ENCODE data around the gene RPP38. TPM values are rescaled to one million over a fixed set of nuclear protein-coding genes. Genes with fewer than 3 reads are reported as not detected.

The RPP38 gene
- total RNA-seq, 1 experiment from 2014 or later = 23.3 TPM

GRCh38 chr10:15072358-15072757 is 24.8 kb upstream of the RPP38 start:
- Histone ChIP-seq H3K4me3 (replicated peaks in 1 of 2; ENCODE audit: low read depth in 1 of 2, low read length in 2 of 2) (no peak overlapping the region), H3K9ac (ENCODE audit: low read length) (no peak overlapping the region), H3K79me2 (ENCODE audit: insufficient read depth, low read length) (no peaks in the 10 kb centered on the region), H2AFZ (ENCODE audit: low read depth, low read length, poor library complexity, severe bottlenecking) (no peak overlapping the region), H3K4me1 (ENCODE audit: control insufficient read depth in 1 of 2, insufficient read depth in 2 of 2, low read length in 2 of 2) (no peaks in the 10 kb centered on the region), H3K4me2 (ENCODE audit: low read length) (no peak overlapping the region), H3K9me3 (ENCODE audit: control insufficient read depth in 1 of 2, insufficient read depth in 1 of 2, low read depth in 1 of 2, low read length in 2 of 2) (no peaks in the 10 kb centered on the region), H3K27ac (ENCODE audit: low read depth, low read length) (no peak overlapping the region), H3K36me3 (ENCODE audit: control insufficient read depth in 1 of 2, insufficient read depth in 2 of 2, low read length in 2 of 2) (no peaks in the 10 kb centered on the region), H3K27me3 (ENCODE audit: insufficient read depth, low read length) (no peaks in the 10 kb centered on the region), H3K9me2 (ENCODE audit: insufficient read depth) (no peaks in the 10 kb centered on the region), H4K20me1 (ENCODE audit: insufficient read depth) (no peaks in the 10 kb centered on the region)
- no TSS peak for BruUV-seq (replicated peaks)
- DNase-seq (ENCODE audit: low read depth, low spot score) (no peak), ATAC-seq (no peak)
- no peak for TF ChIP-seq SP1 (IDR thresholded peaks at IDR 0.05; ENCODE audit: low read depth)
- TF ChIP-seq JUND (IDR thresholded peaks at IDR 0.05) = no peak
- no peak for TF ChIP-seq ELF1 (IDR thresholded peaks at IDR 0.05; ENCODE audit: borderline replicate concordance, low read depth)
- no peak for TF ChIP-seq SRF (IDR thresholded peaks at IDR 0.05; ENCODE audit: low read depth)
- POLR2A ChIA-PET = no interaction called here
- CTCF ChIA-PET = no interaction called here
- intact Hi-C loops (cut with micrococcal nuclease) = no loop called here
- RAD21 ChIA-PET (ENCODE audit: low non-redundant PET in 1 of 2, low total read pairs in 2 of 2, uncharacterized antibody in 2 of 2, unreplicated experiment in 2 of 2) = no interaction called here

- BruUV-seq (replicated peaks) = no TSS peak
- RAD21 ChIA-PET (ENCODE audit: low non-redundant PET in 1 of 2, low total read pairs in 2 of 2, uncharacterized antibody in 2 of 2, unreplicated experiment in 2 of 2) = no interaction called here
- H3K27me3 ChIP-seq (ENCODE audit: insufficient read depth, low read length) = no peaks in the 10 kb centered on the region
These were observed 21.7 kb upstream of the RPP38 start for GRCh38 chr10:15075421-15075820.

More at GRCh38 chr10:15075421-15075820, 21.7 kb upstream of the RPP38 start:
- no peaks in the 10 kb centered on the region for H3K9me2 ChIP-seq (ENCODE audit: insufficient read depth)
- no peak overlapping the region for H2AFZ ChIP-seq (ENCODE audit: low read depth, low read length, poor library complexity, severe bottlenecking)
- no peaks in the 10 kb centered on the region for H3K36me3 ChIP-seq (ENCODE audit: control insufficient read depth in 1 of 2, insufficient read depth in 2 of 2, low read length in 2 of 2)
- ChIA-PET CTCF (no interaction called here), POLR2A (no interaction called here)
- TF ChIP-seq, protein P1, sequence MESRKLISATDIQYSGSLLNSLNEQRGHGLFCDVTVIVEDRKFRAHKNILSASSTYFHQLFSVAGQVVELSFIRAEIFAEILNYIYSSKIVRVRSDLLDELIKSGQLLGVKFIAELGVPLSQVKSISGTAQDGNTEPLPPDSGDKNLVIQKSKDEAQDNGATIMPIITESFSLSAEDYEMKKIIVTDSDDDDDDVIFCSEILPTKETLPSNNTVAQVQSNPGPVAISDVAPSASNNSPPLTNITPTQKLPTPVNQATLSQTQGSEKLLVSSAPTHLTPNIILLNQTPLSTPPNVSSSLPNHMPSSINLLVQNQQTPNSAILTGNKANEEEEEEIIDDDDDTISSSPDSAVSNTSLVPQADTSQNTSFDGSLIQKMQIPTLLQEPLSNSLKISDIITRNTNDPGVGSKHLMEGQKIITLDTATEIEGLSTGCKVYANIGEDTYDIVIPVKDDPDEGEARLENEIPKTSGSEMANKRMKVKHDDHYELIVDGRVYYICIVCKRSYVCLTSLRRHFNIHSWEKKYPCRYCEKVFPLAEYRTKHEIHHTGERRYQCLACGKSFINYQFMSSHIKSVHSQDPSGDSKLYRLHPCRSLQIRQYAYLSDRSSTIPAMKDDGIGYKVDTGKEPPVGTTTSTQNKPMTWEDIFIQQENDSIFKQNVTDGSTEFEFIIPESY (IDR thresholded peaks at IDR 0.05; ENCODE audit: extremely low read depth, insufficient replicate concordance, low read length) = no peak
- TF ChIP-seq EGR1 (IDR thresholded peaks at IDR 0.05; ENCODE audit: low read depth) = no peak
- TF ChIP-seq EZH2phosphoT487 (IDR thresholded peaks at IDR 0.05; ENCODE audit: borderline replicate concordance) = no peak
- TF ChIP-seq, protein P2, sequence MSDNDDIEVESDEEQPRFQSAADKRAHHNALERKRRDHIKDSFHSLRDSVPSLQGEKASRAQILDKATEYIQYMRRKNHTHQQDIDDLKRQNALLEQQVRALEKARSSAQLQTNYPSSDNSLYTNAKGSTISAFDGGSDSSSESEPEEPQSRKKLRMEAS (IDR thresholded peaks at IDR 0.05) = no peak
- no peak for TF ChIP-seq SIN3A (IDR thresholded peaks at IDR 0.05; ENCODE audit: low read depth)
- no peak for TF ChIP-seq POLR2AphosphoS5 (IDR thresholded peaks at IDR 0.05; ENCODE audit: low read depth, low read length)
- TF ChIP-seq RAD21 (IDR thresholded peaks at IDR 0.05; ENCODE audit: low read depth) = no peak
- no peak for TF ChIP-seq YY1 (IDR thresholded peaks at IDR 0.05; ENCODE audit: extremely low read depth, insufficient replicate concordance, low read depth, low read length)
- no peak for TF ChIP-seq TCF7L2 (IDR thresholded peaks at IDR 0.05; ENCODE audit: borderline replicate concordance, extremely low read depth, insufficient read depth, insufficient read length)
- TF ChIP-seq JUND (IDR thresholded peaks at IDR 0.05) = no peak
- no peak for TF ChIP-seq ZFX (IDR thresholded peaks at IDR 0.05)
- TF ChIP-seq SP1 (IDR thresholded peaks at IDR 0.05; ENCODE audit: low read depth) = no peak
- TF ChIP-seq ELF1 (IDR thresholded peaks at IDR 0.05; ENCODE audit: borderline replicate concordance, low read depth) = no peak
- TF ChIP-seq, protein P3, sequence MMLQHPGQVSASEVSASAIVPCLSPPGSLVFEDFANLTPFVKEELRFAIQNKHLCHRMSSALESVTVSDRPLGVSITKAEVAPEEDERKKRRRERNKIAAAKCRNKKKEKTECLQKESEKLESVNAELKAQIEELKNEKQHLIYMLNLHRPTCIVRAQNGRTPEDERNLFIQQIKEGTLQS (IDR thresholded peaks at IDR 0.05) = no peak
- TF ChIP-seq POLR2A (IDR thresholded peaks at IDR 0.05; ENCODE audit: borderline replicate concordance, extremely low read depth, insufficient read depth, insufficient read length) = no peak
- TF ChIP-seq FOSL1 (IDR thresholded peaks at IDR 0.05; ENCODE audit: low read depth) = no peak
- H3K9ac ChIP-seq (ENCODE audit: low read length) = no peak overlapping the region
- ATAC-seq = no peak
- DNase-seq (ENCODE audit: low read depth, low spot score) = no peak
- no peaks in the 10 kb centered on the region for H3K9me3 ChIP-seq (ENCODE audit: control insufficient read depth in 1 of 2, insufficient read depth in 1 of 2, low read depth in 1 of 2, low read length in 2 of 2)
- intact Hi-C loops (cut with micrococcal nuclease) = no loop called here
- H3K79me2 ChIP-seq (ENCODE audit: insufficient read depth, low read length) = no peaks in the 10 kb centered on the region
- no peak overlapping the region for H3K4me3 ChIP-seq (replicated peaks in 1 of 2; ENCODE audit: low read depth in 1 of 2, low read length in 2 of 2)
- no peaks in the 10 kb centered on the region for H3K4me1 ChIP-seq (ENCODE audit: control insufficient read depth in 1 of 2, insufficient read depth in 2 of 2, low read length in 2 of 2)
- H3K27ac ChIP-seq (ENCODE audit: low read depth, low read length) = no peak overlapping the region
- H4K20me1 ChIP-seq (ENCODE audit: insufficient read depth) = no peaks in the 10 kb centered on the region
- H3K4me2 ChIP-seq (ENCODE audit: low read length) = no peak overlapping the region
